GM19452 (cell line): ENCODE results near the gene BHLHE23.

Experiments used
- ATAC-seq: cut with Tn5 transposase; IDR thresholded peaks from one replicate; pipeline ENCODE4 v1.9.1; 2021; ENCODE audit not compliant: unreplicated experiment

The BHLHE23 gene

DNA sequence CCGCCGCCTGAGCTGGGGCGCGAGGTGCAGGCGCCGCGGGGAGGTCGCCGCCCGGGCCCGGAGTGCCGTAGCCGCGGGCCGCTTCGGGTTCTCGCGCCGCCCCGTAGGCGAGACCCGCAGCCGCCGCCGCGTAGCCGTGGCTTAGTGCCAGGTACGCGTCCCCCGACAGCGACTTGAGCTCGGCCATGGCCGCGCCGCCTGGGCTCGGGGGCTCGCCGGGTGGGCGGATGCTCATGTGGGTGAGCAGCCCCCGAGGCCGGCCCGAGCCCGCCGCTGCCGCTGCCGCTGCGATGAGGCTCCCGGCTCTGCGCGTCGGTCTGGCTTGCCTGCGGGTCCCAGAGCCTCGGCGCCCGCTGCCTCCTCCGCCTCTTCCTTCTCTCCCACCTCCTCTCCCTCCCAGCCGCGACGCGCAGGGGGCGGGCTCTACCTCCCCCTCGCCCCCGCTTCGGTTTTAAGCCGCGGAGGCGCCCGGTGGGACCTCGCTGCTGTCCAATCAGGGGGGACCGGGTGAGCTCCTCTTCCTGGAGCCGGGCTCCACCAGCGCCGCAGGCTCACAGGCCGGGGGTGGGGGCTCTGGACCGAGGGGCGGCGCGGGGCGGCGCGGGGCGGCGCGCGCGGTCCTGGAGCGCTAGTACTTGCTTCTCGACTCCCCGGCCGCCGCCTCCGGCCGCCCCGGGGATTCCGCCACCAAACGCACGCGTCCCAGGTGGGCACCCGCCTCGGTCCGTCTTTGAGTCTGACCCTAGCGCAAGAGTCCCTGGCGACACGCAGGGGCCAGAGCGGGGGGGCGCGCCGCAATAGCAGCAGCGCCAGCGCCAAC is at the start of gene BHLHE23:
TSS of gene BHLHE23 (minus strand) at position 425 of the 820 bp plus-strand sequence. CDS start at position 235, 190 bp downstream.
- ATAC-seq: no peak

DNA sequence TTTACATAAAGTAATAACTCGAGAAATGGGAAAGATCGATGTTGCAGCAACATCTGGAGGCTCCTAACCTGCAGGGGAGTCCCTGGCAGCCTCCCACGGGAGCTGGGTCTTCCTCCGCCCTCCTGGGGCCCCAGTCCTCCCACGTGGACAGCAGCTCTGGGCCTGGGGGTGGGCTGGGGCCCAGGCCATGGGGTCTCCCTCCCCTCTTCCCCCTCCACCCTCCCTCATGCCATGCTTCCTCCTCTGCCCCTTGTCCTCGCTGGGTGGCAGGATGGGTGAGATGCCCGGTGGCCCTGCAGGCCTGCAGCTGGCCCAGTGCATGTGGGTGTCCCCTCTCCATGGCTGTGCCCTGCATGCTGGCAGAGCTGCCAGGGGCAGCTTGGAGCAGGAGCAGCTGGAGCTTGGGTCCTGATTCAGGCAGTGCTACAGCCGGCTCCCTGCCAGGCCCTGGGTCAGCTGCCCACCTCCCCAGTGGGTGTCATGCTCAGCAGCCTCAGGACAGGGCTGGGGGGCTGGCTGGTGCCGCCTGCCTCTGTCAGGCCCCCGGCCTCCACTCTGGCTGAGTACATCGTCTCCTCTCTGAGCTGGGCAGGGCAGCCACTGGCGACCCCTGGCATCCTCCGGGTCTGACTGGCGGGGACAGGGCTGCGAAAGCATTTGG is 48.9 kb upstream of the BHLHE23 start:
- no peak for ATAC-seq

DNA sequence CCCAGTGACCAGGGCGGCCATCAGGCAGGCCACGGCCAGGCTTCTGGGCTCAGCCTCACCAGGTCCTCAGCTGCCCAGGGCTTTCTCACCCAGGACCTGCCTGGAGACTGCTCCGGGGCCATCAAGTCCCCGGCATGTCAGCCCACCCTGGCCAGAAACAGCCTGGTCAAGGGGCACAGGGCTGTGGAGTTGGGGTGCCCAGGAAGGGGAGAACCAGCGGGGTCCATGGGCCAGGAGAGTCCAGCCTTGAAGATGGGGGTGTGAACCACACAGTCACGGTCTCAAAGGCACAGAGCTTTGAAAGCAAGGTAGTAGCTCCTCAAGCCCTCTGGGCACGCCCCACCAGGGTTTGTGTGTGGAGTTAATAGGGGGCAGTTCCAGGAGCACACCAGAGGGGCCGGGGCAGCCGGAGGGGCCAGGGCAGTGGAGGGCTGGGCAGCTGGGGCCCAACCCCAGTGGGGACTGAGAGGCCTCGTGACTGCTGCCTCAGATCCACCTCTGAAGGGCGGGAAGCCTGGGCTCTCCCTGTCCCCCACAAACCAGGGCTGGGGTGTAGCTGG is 48.0 kb upstream of the BHLHE23 start:
- ATAC-seq: no peak

DNA sequence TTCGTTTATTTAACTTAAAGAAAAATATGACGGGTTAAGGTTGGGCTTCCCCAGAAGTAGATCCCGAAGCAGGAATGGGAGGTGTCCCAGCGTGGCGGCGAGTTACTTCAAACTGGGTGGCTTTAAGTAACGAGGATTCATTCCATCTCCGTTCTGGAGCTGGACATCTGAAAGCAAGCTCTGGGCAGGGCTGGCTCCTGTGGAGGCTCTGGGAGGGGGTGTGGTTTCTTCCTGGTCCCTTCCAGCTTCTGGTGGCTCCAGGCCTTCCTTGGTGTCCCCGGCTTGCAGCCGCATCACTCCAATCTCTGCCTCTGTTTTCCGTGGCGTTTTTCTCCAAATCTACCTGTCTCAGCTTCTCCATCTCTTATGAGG is 47.3 kb upstream of the BHLHE23 start:
- ATAC-seq: no peak

DNA sequence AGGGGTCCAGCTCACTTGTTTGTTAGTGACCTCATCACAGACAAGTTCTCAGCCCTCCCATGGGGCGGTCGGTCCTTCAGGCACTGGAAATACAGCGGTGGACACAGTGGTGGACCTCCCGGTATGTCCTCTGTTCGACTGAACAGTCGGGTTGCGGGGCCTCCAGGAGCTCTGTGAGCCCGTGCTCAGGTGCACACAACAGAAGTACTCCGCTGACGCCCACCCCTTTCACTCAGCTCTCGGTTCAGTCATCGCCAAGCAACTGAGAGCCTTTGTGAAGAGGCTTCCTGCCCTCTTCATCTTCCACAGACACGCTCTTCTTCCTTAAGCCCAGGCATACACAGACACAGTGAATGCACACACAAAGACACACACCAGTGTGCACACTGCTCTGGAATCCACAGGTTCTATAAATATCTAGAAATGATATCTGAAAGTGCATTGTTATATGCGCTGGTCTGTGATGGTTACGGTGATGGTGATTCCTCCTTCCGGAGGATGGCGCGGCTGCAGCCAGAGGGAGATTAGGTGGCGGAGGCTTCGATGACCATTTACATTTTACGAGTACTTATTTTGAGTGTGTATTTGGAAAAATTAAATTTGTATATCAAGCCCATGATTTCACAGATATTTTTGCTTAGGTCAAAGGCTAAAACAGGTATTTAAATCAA is 46.8 kb upstream of the BHLHE23 start:
- no peak for ATAC-seq

DNA sequence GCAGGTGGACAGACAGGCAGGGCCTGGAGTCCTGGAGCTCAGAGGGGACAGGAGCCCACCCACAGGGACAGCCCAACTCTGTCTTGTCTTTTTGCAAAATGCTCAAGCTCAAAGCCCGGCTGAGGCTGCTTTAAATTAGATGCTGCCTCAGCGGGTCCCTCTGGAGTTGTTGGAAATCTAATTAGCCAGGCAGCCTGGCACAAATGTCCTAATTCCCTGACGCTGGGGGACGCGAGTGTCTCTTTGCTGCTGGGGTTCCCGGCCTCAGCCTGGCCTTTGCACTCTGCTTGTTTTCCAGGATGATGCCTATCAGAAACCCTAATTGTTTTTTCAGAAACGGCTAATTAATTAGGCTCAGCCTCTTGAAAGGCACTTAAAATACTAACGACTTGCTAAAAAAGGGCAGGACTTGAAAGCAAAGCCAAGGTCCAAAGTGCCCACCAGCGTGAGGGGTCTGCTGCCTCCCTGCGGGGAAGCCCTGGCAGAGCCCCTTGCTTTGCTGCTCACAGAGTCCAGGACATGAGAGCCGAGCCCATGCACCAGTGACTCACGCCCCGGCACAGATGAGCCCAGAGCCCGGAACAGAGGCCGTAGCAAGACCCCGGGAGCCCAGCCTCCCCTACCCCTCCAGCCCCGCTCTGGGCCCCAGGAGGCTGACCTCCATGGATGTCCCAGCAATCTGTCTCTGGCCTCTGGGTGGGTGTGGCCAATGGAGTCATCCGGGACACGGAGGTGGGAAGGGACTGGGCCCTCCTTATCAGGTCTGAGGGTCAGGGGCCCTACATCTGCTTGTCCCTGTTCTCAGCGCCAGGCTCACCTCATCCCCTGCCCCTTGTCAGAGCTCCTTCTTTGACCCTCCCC is 46.0 kb upstream of the BHLHE23 start:
- ATAC-seq: no peak

DNA sequence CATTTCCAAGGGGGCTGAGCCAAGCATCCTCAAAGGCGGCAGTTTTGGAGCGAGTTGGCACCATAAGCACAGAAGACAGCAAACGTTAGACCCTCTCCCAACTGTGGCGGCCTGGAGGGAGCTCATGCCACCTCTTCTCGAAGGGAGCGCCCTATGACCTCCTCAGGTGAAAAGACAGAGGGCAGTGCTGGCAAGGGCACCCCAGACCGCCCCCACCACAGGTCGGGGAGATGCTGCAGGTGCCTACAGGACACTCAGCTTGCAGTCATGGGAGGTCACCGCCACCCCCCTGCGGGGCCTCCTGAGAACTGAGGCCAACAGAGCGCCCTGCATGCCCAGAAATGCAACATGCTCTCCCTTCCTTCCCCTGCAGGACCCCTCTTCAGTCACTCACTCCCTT is 45.1 kb upstream of the BHLHE23 start:
- no peak for ATAC-seq

DNA sequence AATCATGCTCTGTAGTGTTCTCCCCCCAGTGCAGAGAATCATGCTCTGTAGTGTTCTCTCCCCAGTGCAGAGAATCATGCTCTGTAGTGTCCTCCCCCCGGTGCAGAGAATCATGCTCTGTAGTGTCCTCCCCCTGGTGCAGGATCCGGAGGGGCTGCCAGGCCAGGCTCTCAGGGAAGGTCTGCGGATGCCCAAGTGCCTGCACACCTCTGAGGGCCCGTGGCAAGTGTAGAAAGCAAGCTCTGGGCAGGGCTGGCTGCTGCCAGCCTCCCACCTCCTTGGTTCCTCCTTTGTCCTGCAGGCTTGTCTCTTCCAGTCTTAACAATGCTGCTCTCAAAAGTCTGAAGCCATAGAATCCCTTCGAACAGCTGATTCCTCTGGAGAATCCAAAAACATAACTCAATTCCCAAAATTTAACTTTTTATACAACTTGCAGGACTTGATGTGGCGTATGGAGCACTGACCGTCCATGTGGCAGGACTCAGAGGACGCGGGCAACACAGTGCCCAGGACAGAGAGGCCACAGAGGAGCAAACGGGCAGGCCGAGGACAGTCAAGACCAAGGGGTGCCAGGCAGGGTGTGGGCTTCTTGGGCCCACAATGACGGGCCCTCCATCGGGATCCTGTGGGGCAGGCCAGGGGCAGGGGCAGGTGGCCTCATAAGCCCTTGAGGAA is 44.6 kb upstream of the BHLHE23 start:
- no peak for ATAC-seq

DNA sequence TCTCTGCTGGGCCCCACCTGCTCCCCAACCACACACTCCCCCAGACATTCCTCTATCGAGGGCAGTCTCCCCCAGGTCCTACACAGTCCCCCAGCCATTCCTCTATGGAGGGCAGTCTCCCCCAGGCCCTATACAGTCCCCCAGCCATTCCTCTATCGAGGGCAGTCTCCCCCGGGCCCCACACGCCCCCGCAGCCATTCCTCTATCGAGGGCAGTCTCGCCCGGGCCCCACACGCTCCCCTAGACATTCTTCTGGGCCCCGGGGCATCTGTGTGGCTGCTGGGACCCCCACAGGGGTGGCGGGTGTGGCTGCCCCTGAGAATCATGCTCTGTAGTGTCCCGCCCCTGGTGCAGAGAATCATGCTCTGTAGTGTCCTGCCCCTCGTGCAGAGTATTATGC is 43.6 kb upstream of the BHLHE23 start:
- ATAC-seq: no peak

DNA sequence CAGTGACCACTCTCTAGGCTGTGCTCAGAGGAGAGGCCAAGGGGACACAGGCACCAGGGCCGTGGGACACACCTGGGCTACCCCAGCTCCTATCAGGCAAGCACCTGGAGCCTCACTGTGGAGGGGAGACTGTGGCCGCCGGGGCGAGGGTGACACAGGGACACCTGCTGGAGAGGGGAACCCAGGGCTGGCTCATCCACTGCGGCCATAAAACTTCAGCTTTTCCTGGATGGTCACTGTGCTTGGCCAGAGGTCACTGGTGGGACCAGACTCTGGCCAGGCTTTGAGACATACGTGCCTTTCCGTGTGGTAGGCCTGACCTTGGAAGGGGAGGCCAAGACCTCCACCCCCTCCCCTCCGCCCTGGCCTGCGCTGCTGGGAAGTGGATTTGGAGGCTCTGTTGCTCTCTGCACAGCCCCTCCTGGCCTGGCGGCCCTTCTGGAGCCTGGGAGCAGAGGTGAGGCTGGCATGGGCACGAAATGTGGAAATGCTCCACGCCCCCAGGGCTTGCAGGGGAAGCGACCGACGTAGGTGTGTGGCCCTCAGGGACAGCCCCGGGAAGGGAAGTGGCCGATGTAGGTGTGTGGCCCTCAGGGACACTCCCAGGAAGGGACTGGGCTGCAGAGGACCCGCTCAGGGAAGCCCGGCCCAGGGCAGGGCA is 42.9 kb upstream of the BHLHE23 start:
- no peak for ATAC-seq

DNA sequence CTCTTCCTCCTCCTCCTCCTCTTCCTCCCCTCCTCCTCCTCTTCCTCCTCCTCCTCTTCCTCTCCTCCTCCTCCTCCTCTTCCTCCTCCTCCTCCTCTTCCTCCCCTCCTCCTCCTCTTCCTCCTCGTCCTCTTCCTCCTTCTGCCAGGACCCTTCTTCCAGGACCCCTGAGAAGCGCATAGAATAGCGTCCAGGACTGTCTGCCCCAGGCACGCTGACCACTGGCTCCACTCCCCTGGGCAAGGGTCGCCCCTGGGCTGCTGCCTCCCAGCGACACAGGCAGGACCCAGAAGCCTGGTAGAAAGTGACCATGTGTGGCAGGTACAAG is 42.4 kb upstream of the BHLHE23 start:
- ATAC-seq: no peak

DNA sequence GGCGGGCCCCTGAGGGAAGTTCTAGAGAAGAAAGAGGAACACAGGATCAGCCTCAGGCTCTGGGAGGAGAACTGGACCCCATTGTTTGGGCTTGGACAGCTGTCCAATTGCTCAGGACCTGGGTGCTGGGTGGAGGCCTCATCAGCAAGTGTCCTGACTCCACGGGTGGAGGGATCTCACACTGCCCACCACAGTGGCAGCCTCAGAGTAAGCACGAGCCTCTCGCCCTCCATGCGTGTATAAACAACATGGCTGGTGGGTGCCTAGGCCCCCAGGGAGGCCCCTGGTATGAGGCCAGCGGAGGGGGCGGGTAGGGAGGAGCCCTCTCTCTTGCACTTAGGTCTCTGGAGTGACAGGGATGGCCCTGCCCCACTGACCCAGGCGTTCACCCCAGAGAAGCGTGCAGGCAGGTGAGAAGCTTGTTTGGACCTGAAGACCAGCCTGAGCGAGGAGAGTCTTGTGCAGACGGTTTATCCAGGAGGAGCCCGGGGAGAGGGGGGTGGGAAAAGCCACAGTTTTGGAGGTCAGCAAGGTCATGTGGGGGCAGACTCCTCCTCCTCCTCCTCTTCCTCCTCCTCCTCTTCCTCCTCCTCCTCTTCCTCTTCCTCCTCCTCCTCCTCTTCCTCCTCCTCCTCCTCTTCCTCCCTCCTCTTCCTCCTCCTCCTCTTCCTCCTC is 41.9 kb upstream of the BHLHE23 start:
- no peak for ATAC-seq

DNA sequence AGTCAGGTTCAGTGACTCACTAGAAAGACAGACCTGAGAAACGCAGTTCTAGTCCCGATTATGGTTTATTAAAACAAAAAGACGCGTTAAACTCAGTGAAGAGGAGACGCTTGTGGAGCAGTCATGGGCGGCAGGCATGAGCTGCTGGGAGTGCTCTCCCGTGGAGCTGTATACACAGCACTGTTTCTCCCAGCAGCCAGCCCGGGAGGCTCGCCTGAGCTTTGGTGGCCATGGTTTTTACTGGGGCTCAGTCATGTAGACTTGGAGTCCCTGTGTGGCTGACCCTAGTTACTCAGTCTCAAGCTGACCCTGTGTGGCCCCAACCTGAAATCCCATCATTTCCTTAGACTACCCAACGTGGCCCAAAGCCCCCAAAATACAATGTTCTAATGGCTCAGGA is 41.2 kb upstream of the BHLHE23 start:
- ATAC-seq: no peak

DNA sequence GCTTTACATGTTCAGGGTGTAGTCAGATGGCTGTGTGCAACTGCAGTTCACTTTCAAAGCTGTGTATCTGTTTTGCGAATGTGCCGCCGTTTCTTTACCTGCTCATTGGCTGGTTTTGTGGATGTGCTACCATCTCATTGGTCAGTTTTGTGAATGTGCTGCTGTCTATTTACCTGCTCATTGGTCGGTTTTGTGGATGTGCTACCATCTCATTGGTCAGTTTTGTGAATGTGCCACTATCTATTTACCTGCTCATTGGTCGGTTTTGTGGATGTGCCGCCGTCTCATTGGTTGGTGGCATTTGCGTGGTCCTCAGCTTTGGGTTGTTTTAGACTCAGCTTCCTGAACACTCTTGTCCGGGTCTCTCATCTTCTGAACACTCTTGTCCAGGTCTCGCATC is 40.5 kb upstream of the BHLHE23 start:
- no peak for ATAC-seq

DNA sequence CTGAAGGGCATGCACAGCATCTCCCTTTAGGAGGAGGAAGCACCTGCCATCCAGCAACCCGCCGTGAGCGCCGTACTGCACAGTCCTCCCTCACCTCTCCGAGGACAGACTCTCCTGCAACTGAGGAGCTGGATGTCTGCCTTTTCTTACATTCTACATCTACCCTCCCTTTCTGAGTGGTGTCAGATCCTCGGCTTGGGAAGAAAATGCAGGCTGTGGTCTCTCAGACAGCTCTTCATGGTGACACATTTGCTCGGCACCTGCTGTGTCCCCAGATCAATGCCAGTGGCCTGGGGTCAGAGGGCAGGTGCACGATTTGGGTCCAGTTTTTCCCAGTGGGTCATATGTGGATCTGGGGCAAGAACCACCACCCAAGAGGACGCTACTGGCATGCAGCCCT is 40.1 kb upstream of the BHLHE23 start:
- ATAC-seq: no peak

DNA sequence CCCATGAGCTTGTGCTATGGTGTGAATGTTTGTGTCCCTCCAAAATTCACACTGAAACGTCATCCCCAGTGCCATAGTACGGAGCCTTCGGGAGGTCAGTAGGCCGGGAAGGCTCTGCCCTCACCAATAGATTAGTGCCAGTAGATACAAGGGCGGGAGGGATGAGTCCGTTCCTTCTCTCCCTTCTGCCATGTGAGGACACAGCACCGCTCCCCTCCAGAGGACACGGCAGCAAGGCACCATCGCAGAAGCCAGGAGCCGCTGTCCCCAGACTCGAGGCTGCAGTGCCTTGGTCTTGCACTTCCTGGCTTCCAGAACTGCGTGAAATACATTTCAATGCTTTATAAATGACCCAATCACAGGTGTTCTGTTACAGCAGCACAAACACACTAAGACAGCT is 39.2 kb upstream of the BHLHE23 start:
- no peak for ATAC-seq

DNA sequence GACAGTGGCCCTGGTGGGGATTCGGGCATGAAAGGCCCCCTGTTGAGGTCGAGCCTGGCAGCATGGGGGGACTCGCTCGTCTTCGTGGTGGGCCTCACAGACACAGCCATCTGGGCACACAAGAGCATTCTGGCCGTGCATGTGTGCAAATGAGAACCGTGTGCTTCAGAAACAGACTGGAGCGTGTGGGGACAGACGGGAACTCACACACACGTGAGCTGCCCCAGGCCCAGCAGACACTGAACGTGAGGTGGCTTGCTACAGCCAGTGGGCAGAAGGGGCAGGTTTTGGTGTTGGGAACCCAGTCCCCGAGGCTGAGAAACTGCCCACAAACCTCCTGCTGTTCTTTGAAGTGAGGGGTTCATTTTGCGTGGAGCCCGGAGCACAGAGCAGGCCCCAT is 38.6 kb upstream of the BHLHE23 start:
- ATAC-seq: no peak

DNA sequence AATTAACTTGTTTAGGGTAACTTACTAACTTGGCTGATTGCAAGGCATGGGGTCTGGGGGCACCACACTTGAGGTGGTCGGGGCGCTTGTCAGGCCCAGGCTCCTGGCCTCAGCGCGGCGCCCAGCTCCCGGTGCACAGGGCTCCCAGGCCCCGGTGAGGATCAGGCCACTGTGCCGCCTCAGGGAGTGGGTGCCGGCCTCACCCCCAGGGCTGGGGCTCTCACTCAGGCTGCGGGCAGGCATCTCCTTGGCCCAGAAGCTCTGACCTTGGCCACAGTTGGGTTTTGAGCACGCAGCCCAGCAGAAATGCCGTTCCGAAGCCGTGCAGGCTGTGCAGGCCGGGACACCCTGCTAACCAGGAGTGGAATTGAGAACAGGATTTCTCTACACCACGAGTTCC is 37.8 kb upstream of the BHLHE23 start:
- ATAC-seq: no peak

DNA sequence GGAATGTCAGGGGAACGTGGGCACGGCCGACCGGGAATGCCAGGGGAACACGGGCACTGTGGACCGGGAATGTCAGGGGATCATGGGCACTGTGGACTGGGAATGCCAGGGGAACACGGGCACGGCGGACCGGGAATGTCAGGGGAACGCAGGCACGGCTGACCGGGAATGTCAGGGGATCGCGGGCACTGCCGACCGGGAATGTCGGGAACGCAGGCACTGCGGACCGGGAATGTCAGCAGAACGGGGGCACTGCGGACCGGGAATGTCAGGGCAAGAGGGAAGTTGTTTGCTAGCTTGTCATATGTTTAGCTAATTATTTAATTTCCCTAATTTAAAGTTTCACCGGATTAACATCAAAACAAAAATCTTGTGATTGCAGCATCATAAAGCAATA is 37.4 kb upstream of the BHLHE23 start:
- ATAC-seq: no peak
